Stimulated activated CD8-positive, alpha-beta memory T cell treated with anti-CD3 and anti-CD28 coated beads, Interleukin-7, amount 100 ng/mL, for 24 hours (primary cell): Measurements from ENCODE around the gene FLYWCH1.
"Not testable (repeated sequence)": the region's sequence is repeated elsewhere in the genome, so short reads cannot be mapped to it uniquely, and the experiment has no call there.

Source experiments
- DNase-seq: peaks from one replicate; pipeline ENCODE4 v3.0.0-alpha.2; 2020; ENCODE audit warnings: low read depth

Gene FLYWCH1

DNA sequence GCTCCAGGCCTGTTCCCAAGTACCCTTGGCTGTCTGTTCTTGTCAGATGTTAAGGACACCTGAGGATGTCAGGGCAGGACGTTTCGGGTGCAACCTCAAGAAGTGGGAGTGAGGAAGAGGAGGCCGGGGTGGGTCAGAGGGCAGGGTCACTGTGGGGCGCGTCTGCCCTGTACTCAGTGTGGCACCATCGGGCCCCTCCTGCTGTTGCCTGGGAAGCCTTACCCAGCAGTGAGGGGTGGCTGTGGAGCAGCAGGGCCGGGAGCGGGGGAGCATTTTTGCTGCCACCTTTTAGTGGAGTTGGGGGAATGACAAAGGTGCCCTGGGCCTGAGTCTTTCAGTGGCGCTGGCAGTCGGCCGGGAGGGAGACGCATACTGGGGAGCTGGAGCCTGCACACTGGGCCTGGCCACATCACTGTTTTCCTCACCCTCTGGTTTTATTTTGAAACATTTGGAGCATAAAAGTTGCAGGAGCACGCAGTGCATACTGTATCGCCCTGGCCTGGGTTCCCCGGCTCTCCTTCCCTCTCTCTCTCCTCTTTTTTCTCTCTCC lies 11.1 kb upstream of the FLYWCH1 start:
- DNase-seq = no peak

- no peak for DNase-seq
These were observed 9.2 kb upstream of the FLYWCH1 start for GRCh38 chr16:2902337-2903130.

DNA sequence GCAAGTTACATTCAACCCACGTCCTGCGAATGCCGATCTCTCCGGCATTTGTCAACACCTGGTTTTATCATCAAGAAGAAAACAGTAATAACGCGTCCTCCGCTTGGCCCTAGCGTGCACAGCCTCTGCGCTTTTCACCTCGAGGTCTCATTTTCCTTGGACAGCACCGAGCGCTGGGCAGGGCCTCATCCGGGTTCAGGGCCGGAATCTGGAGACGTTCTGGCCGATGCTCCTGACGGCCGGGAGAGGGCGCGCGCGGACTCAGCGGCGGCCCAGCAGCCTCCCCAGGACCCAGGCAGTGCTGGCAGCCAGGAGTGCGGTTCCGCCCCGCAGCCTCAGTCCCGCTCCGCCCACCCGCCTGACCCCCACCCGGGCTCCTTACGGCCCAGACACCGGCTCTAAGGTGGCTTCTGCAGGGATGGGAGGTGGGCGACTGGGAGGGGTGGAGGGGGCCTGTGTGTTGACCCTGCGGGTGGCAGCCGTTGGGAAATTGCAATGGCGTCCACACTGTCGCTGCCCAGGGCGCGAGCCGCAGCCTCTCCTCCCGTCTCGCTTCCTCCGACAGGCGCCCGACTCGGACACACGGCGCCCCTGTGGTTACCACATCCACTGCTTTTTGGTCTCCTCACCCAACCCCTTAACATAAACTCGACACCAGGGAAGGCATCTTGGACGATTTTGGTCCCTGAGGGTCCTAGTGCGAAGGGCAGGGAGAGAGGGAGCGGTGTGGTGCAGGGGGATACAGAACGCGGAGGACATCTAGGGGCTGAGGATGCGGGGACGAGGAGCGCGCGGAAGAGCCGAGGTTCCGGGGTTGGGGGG lies 7.4 kb upstream of the FLYWCH1 start:
- peak; percentile 45 for DNase-seq

DNA sequence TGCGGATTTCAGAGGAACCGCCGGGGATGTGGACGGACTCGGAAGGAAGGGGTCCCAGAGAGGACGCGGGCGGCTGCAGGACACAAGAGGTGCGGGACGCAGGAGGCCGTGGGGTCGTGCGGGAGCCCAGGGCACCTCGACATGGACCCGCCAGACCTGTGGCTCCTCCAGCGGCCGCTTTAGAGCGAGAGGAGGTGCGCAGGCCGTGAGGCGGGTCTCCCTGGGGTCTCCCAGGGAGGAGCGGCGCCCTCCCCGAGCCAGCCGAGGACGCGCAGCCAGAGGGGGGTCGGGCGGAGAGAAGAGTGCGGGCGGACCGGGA lies 6.8 kb upstream of the FLYWCH1 start:
- DNase-seq = no peak

DNA sequence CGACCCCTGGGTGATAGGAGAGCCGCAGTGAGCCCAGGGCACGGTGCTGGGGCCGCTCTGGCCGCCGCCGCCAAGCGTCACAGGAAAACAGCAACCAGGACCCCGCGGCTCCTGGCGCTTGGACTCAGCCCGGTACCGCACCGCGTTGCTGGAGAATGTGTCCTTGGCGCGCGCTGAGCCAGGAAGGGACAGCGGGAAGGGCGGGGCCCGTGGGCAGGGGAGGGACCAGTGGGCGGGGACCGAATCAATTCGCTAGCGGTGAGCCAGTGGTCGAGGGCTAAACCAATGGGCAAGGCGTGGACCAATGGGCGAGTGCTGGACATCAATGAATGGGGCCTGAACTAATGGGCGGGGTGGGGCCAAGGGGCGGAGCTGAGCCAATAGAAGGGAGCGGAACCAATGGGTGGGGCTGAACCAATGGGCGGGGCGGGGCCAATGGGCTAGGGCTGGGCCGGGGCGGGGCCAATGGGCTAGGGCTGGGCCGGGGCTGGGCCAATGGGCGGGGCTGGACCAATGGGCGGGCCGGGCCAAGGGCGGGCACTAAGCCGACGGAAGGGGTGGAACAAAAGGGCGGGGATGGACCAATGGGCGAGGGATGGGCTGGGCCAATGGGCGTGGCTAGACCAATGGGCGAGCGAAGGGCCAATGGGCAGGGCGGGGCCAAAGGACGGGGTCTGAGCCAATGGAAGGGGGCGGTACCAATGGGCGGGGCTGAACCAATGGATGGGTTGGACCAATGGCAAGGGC lies 6.3 kb upstream of the FLYWCH1 start:
- peak; percentile 93 for DNase-seq

DNA sequence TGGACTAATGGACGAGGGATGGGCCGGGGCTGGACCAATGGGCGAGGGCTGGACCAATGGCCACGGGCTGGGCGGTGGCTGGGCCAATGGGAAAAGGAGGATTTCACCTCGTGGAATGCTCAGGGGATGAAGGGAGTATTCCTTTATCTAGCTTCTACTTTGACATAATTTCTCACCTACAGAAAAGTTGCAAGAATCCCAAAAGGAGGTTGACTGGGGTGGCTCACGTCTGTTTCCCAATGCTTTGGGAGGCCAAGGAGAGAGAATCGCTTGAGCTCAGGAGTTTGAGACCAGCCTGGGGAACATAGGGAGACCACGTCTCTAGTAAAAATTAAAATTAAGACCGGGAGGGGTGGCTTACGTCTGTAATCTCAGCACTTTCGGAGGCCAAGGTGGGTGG lies 5.7 kb upstream of the FLYWCH1 start:
- no peak for DNase-seq

DNA sequence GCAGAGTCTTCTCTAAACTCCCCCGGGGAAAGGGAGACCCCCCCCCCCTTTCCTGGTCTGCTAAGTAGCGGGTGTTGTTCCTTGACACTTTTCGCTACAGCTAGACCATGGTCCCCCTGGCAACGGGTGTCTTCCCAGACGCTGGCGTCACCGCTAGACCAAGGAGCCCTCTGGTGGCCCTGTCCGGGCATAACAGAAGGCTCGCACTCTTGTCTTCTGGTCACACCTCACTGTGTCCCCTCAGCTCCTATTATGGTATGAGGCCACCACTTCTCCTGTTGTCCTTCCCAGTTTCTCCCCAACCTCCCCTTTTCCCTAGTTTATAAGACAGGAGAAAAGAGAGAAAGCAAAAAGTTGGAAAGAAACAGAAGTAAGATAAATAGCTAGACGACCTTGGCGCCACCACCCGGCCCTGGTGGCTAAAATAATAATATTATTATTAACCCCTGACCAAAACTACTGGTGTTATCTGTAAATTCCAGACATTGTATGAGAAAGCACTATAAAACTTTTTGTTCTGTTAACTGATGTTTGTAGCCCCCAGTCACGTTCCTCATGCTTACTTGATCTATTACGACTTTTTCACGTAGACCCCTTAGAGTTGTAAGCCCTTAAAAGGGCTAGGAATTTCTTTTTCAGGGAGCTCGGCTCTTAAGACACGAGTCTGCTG lies 4.5 kb upstream of the FLYWCH1 start:
- not testable (repeated sequence) for DNase-seq

GRCh38 chr16:2910441-2910969 lies 1.2 kb upstream of the FLYWCH1 start:
- DNase-seq = no peak

- no peak for DNase-seq
These were observed 834 bp downstream of the FLYWCH1 start for GRCh38 chr16:2912330-2913199.

GRCh38 chr16:2913603-2914002 lies 1.9 kb downstream of the FLYWCH1 start:
- no peak for DNase-seq

DNA sequence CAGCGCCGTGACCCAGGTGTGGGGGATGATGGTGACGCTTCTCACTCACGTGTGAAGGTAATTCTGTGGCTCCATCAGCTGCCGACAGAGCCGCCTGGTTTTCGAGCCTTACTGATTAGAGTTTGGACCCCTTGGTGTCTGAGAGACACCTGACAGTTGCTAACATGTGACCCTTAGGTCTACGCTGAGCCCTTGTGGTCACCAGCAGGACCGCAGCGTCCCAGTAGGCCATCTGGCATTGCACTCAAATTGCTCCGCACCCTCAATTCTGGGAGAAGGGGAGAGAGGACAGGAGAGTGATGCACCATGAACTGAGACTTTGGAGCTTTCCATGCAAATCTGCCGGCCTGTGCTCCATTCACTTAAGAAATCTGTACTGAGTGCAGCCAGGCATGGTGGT lies 2.5 kb downstream of the FLYWCH1 start:
- no peak for DNase-seq

GRCh38 chr16:2915196-2915929 lies 3.6 kb downstream of the FLYWCH1 start:
- DNase-seq = no peak

DNA sequence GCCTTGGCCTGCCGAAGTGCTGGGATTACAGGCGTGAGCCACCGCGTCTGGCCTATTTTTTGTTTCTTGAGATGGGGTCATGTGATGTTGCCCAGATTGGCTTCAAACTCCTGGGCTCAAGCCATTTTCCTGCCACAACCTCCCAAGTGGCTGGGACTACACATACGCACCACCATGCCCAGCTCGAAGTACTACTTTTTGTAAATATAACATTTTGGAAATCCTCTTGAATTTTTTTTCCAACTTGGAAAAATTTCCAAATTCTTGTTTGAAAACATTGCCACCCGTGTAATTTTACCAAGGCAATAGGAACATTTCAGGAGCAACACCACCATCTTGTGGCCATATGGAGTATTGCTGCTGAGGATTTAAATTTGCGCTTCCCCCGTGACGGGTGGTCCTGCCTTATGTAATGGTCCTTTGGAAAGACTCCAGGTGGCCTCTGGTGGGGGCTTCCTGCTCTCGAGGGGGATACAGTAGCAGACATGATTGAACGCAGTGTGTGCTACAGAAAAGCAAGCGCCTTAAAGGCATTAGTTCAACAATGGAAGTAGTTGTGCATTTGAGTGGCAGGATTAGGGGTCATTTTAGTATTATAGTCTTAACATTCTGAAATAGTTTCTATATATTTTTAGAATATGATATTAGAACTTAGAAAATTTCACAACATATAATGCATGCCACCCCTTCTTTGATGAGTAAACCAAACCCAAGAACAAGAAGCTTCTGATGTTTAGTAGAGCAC lies 8.0 kb downstream of the FLYWCH1 start:
- no peak for DNase-seq

DNA sequence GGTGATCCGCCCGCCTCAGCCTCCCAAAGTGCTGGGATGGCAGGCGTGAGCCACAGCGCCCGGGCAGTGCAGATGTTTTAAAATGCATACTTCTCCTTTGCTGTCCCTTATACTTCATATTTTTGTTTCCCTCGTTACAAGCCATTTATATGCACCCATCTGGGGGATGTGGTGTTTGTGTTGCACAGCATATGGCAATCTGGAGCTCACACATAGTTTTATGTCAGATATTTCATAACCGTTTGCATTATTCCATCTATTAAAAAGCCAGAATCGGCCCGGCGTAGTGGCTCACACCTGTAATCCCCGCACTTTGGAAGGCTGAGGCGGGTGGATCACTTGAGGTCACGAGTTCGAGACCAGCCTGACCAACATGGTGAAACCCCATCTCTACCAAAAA lies 11.8 kb downstream of the FLYWCH1 start:
- no peak for DNase-seq

- no peak for DNase-seq
These were observed 13.4 kb downstream of the FLYWCH1 start for GRCh38 chr16:2924901-2925755.

- no peak for DNase-seq
These were observed 14.4 kb downstream of the FLYWCH1 start for GRCh38 chr16:2925951-2926649.

GRCh38 chr16:2926650-2926999 lies 14.9 kb downstream of the FLYWCH1 start:
- DNase-seq = no peak
